Superior temporal gyrus (tissue), 1 donor: Measurements from ENCODE around the gene SPCS1.
A peak's percentile ranks its signal among the peaks of the same experiment; 100 is the strongest.

Experiments
- DNase-seq: peaks from one replicate; pipeline ENCODE4 v3.0.0-alpha.2; 2016; ENCODE audit errors: extremely low spot score

The SPCS1 gene

GRCh38 chr3:52730681-52731080, 24.8 kb downstream of the SPCS1 start:
- no peak for DNase-seq

- DNase-seq = no peak
Measured at GRCh38 chr3:52731590-52731989, 25.7 kb downstream of the SPCS1 start.

GRCh38 chr3:52733256-52733891, 27.5 kb downstream of the SPCS1 start:
- DNase-seq = no peak

- DNase-seq = no peak
Measured at GRCh38 chr3:52739730-52740129, 33.8 kb downstream of the SPCS1 start.

GRCh38 chr3:52742418-52743041, 36.6 kb downstream of the SPCS1 start:
- peak; percentile 49 for DNase-seq

GRCh38 chr3:52743152-52743551, 37.2 kb downstream of the SPCS1 start:
- DNase-seq = no peak

GRCh38 chr3:52743721-52744120, 37.8 kb downstream of the SPCS1 start:
- DNase-seq = no peak

- DNase-seq = no peak
Measured at GRCh38 chr3:52752045-52752660, 46.2 kb downstream of the SPCS1 start.

- DNase-seq = no peak
Measured at GRCh38 chr3:52754373-52754772, 48.5 kb downstream of the SPCS1 start.

GRCh38 chr3:52756141-52756540, 50.2 kb downstream of the SPCS1 start:
- DNase-seq = no peak
